ENCODE measurements around the gene AHNAK.
"Not testable (repeated sequence)": the region's sequence is repeated elsewhere in the genome, so short reads cannot be mapped to it uniquely, and the experiment has no call there.

AHNAK gene

DNA sequence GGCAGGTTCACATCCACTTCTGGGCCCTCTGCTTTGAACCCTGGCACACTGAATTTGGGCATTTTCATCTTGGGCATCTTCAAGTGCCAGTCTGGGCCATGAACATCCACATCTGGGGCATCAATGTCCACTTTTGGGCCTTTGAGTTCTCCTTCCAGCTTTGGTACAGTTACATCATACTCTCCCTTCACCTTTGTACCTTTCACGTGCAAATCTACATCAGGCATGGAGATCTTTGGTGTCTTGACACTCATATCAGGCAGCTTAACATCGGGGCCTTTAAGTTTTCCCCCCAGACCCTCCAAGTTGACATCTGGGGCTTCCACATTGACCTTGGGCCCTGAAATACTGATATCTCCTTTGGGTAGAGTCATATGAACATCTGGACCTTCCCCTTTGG lies 14.5 kb downstream of the AHNAK start:
- DNase-seq = no peak

DNA sequence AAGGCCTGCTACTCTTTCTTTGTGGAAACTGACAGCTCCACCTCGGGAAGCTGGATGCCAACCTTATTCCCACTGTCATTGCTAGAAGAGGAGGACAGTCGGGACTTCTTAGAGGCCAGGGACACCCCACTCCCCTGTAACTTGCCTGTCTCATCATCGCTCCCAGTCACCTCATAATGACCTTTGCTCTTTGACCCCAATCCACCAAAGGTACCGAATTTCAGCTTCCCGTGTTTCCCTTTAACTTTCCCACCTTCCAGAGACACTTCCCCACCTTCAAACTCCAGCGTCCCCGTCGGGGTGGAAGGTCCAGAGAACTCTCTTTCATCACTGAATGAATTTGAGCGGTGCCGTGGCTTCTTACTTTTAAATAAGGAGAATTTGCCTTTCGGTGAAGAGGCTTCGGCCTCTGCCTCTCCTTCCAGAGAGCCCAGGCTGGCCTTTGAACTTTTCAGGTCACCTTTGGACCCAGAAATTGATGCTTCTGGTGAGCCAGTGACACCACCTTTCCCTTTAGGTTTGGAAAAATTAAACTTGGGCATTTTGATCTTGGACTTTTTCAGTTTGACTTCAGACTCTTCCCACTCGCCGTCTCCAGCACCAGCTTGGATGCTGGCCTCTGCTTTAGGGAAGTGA lies 29.8 kb downstream of the AHNAK start:
- no peak for DNase-seq

DNA sequence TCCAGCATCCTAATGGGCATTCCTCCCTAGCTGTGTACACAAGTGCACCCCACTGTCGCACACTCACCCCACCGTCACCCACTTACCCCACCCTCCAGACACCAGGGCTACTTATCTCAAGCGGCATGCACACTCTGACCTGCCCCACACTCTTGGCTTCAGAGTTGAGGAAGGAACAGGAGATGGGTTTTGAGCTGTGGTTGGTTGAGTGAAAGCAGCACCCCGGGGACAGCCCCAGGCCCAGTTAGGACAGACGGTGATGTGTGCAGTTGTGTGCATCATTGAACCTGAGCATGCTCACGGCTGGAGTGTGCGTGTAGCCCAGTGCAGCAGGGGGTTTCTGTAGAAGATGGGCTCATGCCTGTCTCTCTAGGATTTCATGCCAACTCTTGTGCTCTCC lies 32.5 kb downstream of the AHNAK start:
- DNase-seq = no peak

DNA sequence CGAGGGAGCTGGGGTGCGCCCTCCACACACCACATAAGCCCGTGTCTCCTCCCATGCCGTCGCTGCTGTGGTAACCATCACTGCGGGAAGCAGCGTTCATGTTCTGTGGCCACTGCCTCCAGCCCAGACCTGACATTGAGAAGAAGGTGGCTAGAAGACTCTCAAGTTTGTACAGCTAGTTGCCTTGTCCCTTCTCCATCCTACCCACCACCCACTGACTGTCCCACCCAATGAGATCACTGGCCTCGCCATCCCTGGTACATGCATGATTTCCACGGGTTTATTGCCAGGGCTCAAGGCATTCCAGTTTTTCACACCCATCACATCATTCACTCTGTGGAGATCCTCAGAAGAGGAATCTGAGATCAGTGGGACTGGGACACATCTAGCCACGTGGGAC lies 33.0 kb downstream of the AHNAK start:
- no peak for DNase-seq

DNA sequence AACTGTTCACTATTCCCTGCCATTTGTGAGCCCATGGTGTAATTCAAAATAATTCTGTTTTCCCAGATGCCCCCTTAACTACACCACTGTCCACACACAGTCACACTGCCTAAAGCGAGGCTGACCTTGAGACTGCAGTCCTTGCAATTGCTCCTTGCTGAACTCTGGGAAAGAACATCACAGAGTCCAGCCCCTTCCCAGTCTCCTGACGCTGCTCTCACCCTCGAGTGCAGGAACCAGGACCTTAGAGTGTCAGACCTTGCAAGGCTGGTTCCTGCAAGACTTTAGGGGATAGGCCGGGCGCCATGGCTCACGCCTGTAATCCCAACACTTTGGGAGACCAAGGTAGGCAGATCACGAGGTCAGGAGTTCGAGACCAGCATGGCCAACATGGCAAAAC lies 33.6 kb downstream of the AHNAK start:
- DNase-seq = no peak

DNA sequence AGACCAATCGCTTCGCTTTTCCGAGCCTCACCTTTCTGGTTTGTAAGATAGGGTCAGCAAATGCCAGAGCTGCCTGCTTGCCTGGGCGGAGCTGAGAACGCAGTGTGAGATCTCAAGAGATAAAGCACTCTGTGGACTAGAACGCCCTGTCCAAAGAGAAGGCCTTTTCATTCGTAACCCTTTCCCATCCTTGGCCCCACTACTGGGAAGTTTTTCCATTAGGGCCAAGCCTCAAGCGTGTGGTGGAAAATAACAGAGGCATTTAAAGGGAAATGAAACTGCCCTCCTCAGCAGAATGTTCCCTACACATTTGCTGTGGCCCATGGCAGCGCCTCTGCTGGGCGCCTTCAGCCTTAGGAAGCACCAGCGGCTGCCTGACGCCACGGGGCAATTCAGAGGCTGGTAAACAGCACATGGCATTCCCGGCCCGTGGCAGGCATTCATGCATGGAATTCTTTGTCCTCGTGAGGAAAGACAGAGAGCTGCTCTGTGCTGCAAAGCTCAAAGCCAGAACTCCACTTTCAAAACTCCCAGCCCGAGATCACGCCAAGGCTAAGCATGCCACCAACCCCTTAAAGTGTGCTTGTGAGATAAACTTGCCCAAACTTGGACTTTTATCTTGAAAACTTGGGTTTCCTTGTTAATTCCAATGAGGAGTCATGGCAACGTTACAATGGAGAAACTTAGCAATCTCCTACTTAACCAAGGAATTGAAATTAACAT lies 38.1 kb downstream of the AHNAK start:
- DNase-seq = peak; percentile 6

DNA sequence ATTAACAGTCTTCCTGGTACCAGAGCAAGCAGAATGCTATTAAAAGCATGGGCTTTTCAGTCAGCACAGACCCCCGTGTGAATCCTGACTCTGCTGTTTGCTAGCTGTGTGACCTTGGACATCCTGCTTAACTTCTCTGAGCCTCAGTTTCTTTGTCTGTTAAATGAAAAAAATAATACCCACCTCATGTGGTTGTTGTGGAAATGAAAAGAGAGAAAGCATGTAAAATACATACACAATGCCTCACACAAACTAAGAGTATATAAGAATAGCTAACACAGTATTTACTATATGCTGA lies 39.5 kb downstream of the AHNAK start:
- no peak for DNase-seq

DNA sequence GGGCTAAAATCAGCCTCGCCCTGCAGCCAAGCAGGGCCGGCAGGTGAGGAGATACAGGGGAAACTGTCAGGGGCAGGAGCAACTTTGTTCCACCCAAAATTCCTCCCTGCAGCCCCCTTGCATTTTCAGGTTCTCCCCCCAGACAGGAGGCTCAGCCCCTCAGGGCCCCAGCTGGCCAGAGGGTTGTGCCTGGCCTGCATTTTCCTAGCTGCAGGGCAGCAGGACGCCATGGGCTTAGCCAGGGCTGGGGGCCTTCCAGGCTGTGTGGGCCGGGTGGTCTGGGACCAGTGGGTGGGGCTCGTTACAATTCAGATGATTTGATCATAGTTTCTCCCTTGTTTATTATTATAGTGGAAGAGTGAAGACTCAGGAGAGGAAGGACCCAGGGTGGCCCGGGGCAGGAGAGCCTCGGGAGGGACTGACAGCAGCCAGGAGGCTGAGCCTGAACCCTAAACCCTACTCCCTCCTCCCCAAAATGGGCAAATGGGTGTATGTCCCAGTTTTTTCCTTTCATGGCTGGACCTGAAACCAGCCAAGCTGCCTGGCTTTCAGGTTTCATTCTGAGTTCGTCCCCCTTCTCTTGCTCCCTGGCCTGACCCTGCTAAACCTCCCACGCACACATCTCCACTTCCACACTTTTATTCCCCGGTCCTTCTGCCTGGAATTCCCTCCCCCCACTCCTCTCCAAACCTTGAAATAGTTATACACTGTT lies 40.0 kb downstream of the AHNAK start:
- no peak for DNase-seq

DNA sequence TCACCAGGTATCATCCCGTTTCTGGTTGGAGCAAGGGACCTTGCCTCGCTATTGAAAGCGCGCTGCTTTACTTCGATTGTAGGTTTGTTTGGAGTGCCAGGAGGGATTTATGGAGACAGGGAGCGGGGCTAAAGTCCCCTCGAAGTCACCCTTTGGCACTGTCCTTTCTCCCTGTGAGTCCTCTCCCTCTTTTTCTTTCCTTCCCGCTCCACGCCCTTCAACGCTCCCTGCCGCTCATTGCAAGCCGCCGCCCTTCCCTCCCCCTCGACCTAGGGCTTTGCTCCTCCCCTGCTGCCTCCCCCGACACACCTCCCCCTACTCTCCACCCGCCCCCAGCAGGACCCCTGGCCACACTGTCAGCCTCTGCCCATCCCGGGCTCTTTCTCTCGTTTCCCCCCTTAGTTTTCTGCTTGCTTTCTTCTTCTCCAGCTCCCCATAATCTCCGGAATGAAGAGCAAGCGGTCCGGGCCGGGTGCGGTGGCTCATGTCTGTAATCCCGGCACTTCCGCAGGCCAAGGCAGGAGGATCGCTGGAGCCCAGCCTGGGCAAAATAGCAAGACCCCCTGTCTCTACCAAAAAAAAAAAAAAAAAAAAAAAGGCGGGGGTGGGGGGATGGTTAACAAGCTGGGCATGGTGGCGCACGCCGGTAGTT lies 41.0 kb downstream of the AHNAK start:
- DNase-seq = no peak

DNA sequence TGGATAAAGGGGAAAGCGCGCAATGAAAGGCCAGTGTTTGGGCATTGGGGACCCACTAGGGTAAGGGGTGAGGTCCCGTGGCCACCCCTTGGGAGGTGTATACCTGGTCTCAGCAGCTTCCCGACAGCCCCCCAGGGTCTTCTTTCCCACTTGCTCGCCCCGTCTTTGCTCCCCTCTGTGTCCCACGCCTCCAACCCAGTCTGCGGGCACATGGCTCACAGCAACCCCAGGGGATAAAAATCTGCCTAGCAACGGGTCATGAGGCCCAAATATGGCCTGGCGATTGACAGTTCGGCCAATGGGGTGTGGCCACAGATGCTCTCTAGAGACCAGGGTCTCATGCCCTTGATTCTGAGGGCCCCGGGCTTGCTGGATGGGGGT lies 41.6 kb downstream of the AHNAK start:
- no peak for DNase-seq

DNA sequence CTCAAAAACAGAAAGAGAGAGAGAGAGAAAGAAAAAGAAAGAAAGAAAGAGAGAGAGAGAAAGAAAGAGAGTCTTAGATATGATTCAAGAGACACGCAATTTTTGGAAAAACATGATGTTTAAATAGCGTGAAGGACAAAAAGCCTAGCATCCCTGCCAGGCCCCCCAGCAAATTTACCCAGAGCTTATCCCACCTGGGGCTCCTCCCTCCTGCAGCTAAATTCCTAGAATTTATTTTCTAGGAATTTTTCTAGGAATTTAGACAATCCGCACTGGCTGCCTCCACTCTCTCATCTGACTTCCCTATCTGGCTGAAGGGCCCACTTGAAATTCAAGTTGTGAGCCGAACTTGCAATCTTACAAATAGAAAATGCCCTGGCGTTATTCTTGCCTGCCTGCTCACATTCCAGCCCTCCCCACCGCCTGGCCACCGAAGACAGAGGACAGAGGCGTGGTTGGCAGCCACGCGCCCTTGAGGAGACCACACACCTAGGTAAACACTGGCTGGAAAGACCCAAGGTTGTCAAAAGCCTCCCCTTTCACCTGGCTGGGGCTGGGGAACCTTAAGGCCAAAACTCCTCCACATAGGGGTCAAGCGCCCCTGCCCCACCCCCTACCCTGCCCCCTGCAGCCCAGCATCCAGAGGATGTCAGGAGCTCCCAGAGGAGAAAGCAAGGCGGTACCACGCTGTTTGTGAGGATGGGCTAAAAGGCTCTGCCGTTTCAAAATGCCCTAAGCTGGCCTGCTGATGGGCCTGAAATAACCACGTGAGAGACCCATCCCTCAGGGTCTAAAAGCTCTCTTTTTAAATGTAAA lies 42.2 kb downstream of the AHNAK start:
- DNase-seq = no peak

DNA sequence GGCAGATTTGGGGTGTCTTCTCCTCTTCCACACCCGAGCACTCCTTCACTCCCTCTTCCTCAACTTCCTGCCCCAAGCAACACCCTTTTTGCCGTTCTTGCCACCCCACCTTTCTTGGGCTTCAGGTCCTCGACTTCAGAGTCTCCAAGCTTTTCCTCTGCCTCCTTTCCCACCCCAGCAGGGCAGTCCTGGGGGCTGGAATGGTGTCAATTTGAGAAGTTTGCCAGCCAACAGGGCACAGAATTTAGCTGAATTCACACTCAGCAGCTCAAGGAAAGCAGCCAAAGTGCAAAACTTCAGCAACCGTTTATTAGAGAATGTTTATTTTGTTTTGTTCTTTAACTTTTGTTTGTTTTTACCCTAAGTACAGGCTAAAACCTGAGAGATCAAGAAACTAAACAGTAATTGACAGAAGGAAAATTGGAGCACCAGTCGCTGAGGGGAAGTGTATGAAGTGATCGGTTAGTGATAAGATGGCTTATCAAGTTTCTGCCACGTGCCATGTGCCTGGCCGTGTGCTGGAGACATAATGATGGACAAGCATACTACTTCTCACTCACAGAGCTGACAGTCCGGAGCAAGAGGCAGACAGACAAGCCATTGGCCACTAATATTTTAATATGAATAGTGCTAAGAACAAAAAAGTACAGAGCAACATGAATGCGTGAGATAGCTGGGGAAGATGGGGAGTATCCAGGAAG lies 44.4 kb downstream of the AHNAK start:
- DNase-seq = no peak

DNA sequence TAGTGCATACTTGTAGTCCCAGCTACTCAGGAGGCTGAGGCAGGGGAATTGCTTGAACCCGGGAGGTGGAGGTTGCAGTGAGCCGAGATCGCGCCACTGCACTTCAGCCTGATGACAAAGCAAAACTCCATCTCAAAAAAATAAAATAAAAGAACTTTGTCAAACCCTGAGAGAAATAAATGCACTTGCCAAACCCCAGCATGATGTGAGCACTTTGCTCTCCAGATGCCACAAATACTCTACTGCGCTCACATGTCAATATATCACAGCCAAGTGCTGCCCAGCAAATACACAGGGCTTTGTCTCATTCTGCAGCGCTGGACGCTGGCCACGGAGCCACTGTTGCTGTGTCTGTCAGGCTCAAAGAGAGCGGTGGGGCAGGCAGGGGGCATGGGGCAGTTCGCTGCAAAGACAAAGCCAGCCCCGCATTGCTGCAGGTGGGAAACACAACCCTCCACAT lies 45.1 kb downstream of the AHNAK start:
- DNase-seq = no peak

DNA sequence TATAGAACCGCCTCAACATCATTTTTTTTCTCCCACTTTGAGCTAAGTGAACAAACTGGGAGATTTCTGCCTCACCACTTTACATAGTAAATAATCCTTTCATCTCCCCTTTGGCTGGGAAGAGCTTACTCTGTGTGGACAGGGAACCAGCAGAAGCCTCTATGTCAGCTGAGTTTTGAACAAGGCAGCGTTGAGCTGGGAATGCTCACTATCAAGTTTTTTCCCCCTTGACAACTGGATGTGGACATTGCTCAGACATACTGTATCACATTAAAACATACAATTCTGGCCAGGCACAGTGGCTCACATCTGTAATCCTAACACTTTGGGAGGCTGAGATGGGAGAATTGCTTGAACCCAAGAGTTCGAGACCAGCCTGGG lies 46.0 kb downstream of the AHNAK start:
- no peak for DNase-seq

DNA sequence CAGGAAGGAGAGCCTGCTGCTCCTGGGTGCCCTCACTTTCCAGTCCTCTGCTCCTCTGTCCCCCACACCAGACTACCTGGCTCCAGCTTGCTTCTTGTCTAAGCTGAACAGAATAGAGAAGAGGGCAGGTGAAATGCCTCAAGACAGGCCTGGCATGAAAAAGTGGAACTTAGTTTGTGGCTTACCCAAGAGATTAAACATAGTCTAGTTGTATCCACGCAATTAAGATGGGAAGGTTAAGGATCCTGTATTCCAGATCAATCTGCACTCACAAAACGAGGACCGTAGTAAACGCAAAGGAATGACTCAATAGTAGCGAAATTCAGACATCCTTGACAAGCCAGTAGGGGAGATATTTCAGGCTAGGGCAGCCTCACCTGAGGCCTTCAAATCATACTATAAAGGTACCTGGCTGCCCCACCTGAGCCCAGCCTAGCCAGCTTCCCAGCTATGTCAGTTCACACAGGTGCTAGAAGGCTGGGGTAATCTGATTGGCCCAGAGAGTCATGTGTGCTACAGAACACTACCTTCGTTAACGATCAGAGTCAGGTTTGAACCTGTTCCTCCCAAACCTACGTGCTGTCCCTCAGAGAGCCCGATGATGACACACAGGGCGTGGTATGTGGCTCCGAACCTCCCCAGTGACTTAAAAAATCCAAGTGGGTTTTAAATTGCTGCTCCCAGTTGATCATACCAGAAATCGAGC lies 46.5 kb downstream of the AHNAK start:
- DNase-seq = no peak

DNA sequence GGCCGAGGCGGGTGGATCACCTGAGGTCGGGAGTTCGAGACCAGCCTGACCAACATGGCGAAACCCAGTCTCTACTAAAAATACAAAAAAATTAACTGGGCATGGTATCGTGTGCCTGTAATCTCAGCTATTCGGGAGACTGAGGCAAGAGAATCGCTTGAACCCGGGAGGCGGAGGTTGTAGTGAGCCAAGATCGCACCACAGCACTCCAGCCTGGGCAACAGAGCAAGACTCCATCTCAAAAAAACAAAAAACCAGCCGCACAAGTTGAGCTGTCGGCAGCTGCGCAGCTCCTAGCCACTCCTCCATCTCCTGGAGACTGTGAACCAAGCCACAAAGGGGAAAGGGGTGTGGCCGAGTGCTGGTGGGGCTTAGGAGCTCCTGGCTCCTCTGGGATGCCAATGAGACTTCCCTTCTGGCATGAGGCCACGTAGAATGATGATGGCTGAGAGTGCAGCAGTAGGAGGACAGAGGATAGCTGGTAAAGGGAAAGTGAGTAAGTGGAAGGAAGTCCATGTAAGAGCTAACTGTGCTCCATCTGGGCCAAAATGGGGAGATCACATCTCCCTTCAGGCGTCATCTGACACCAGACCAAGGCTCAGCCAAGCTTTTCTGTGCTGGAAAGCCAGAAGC lies 47.2 kb downstream of the AHNAK start:
- DNase-seq = not testable (repeated sequence)

DNA sequence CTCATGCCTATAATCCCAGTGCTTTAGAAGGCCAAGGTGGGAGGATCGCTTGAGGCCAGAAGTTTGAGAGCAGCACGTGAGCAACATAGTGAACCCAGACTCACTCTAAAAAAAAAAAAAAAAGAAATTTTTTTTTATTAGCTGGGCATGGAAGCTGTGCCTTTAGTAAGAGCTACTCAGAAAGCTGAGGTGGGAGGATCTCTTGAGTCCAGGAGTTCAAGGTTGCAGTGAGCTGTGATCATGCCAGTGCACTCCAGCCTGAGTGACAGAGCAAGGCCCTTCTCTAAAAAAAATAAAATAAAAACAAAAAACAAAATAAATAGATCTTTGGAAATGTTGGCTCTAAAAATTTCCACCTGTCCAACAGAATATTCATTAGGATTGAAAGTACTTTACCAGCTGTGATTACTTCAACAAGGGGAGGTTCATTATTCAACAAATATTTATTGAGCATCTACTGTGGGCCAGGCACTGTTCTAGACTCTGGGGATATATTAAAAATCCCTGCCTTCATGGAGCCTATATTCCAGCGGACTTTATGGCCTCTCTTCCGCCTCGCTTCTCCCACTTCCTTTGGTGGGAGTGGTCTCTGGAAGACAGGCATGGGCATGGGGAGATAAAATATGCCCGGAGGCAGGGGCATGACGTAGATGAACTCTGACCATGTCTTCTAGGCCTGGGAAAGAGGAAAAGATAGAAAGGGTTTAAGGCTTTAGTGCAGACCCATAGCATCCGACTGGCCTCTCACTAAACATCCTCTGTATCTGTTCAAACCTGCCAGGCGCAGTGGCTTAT lies 47.9 kb downstream of the AHNAK start:
- no peak for DNase-seq

DNA sequence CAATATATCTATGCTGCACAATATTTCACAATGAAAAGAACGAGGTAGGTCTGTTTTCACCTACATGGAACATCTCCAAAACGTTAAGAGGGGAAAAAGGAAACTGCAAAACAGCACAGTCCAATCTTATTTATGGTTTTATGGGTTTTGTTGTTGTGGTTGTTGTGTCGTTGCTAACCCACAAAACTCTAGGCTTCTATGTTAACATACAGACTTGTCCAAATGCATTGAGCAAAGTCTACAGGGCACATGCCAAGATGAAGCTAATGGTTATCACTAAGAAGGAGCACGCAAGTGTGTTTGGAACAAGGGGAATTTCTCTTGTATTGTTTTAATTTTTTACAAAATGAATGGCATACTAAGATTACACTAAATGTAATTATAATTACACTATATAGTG lies 48.6 kb downstream of the AHNAK start:
- no peak for DNase-seq

DNA sequence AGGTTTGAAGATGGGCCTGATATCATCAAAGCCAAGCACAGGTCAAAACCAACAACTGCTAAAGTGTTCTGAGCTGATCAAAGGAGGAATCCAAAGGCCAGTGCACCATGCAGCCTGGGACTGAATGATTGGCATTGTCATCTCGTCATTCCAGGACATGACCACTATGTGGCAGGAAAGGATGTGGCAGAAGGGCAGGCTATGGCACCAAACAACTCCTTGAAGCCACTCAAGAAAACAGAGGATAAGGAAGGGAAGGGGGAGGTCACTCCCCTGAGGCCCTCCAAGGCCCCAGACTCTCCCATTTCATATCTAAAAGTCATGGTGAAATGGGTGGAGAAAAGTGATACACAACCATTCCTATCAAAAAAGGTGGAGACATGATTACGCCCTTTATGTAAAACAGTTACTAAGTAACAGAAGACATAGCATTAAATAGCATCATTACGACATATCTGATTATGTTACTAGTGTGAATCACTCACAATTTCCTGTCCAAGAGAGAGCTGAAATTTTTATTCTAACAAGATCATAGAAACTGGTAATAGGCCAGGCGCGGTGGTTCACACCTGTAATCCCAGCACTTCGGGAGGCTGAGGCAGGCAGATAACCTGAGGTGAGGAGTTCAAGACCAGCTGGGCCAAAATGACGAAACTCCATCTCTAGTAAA lies 49.3 kb downstream of the AHNAK start:
- DNase-seq = peak; percentile 33

DNA sequence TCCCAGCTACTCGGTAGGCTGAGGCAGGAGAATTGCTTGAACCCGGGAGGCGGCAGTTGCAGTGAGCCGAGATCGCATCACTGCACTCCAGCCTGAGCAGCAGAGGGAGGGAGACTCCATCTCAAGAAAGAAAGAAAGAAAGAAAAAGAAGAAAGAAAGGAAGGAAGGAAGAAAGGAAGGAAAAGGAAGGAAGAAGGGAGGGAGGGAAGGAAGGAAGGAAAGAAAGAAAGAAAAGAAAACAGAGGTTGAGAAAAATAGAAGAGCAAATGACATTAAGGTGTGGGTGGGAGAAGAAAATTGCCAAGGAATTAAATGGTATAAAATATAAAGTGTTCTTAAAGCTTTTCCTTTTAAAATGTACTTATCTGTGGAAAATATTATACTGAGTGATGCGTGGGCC lies 49.9 kb downstream of the AHNAK start:
- DNase-seq = no peak
